GM12874 (cell line): ENCODE measurements around the gene RRAGA.
A peak's percentile ranks its signal among the peaks of the same experiment; 100 is the strongest.

Experiments
- TF ChIP-seq, protein P1 (sequence below): IDR thresholded peaks from 2 replicates; pipeline ENCODE4 v1.5.1; 2011; ENCODE audit warnings: low read depth, mild to moderate bottlenecking, control low read depth, low read length, moderate library complexity; ENCODE audit not compliant: insufficient read depth

RRAGA gene

DNA sequence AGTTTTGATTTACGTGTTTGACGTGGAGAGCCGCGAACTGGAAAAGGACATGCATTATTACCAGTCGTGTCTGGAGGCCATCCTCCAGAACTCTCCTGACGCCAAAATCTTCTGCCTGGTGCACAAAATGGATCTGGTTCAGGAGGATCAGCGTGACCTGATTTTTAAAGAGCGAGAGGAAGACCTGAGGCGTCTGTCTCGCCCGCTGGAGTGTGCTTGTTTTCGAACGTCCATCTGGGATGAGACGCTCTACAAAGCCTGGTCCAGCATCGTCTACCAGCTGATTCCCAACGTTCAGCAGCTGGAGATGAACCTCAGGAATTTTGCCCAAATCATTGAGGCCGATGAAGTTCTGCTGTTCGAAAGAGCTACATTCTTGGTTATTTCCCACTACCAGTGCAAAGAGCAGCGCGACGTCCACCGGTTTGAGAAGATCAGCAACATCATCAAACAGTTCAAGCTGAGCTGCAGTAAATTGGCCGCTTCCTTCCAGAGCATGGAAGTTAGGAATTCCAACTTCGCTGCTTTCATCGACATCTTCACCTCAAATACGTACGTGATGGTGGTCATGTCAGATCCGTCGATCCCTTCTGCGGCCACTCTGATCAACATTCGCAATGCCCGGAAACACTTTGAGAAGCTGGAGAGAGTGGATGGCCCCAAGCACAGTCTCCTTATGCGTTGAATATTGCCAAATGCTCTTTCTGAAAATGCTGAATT is 850 bp downstream of the RRAGA start:
- TF ChIP-seq, protein P1, sequence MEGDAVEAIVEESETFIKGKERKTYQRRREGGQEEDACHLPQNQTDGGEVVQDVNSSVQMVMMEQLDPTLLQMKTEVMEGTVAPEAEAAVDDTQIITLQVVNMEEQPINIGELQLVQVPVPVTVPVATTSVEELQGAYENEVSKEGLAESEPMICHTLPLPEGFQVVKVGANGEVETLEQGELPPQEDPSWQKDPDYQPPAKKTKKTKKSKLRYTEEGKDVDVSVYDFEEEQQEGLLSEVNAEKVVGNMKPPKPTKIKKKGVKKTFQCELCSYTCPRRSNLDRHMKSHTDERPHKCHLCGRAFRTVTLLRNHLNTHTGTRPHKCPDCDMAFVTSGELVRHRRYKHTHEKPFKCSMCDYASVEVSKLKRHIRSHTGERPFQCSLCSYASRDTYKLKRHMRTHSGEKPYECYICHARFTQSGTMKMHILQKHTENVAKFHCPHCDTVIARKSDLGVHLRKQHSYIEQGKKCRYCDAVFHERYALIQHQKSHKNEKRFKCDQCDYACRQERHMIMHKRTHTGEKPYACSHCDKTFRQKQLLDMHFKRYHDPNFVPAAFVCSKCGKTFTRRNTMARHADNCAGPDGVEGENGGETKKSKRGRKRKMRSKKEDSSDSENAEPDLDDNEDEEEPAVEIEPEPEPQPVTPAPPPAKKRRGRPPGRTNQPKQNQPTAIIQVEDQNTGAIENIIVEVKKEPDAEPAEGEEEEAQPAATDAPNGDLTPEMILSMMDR: no peak

DNA sequence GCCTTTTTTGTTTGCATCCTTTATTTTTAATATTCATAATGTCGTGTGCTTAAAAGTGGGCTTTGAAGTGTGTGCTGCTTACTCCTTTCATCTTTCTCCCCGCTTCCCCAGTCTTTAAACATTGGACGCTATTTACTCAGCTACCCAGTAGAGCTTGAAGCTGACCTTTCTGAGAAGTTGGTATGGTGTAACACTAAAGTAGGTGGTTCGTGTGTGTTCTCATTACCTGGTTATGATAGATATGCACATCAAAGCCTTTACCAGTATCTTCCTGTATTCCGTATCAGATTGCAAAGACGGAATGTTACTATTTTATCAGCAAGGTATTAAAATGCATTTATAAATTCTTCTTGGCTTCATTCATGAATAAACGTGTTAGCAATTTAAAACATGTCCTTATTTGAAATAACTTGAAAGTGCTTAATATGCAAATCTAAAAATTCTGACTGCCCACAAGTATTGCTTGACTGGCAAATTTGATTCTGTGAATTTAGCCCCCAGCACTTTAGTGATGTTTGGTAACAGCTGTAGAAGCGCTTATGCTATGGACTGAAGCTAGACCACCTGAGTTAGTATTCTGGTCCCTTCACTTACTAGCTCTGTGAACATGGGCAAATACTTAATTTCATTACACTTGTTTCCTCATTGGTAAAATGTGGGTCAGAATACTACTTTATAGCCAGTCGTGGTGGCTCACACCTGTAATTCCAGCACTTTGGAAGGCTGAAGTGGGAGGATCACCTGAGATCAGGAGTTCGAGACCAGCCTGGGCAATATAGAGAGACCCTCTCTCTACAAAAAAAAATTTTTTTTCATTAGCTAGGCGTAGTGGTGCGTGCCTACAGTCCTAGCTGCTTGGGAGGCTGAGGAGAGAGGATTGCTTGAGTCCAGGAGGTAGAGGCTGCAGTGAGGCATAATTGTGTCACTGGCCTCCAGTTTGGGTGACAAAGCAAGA is 1.7 kb downstream of the RRAGA start:
- TF ChIP-seq, protein P1: no peak

DNA sequence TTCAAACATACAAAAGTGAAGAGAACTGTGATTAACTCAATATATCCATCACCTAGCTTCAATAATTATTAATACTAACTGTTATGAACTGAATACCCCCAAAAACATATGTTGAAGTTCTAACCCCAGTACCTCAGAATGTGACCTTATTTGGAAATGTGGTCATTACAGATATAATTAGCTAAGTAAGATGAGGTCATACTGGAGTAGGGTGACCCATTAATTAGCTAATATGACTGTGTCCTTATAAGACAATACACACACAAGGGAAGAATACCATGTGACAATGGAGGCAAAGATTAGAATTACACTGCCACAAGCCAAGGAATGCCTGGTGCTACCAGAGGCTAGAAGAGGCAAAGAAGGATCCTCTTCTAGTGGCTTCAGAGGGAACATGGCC is 7.8 kb downstream of the RRAGA start:
- TF ChIP-seq, protein P1: no peak

DNA sequence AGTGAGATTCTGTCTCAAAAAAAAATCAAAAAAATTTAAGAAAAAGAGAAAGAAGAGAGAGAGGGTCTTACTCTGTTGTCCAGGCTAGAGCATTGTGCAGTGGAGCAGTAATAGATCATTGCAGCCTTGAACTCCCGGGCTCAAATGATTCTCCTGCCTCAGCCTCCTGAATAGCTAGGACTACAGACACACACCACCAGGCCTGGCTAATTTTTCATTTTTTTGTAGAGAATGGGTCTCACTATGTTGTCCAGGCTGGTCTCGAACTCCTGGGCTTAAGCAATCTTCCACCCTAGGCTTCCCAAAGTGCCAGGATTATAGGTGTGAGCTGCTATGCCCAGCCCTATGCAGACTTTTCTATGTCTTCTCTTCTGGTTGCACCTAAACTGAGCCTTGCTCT is 25.0 kb downstream of the RRAGA start:
- TF ChIP-seq, protein P1: no peak

DNA sequence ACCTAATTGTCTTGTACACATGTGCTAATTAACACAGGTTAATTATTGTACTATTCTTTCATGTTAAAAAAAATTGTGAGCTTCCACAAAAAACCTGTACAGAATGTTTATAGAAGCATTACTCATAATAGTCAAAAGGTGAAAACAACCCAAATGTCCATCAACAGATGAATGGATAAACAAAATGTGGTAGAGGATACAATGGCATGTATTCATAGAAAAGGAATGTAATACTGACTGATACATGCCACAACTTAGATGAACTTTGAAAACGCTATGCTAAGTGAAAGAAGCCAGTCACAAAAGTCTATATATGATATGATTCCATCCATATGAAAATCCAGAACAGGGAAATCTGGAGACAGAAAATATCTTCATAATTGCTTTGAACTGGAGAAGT is 25.6 kb downstream of the RRAGA start:
- TF ChIP-seq, protein P1: no peak

DNA sequence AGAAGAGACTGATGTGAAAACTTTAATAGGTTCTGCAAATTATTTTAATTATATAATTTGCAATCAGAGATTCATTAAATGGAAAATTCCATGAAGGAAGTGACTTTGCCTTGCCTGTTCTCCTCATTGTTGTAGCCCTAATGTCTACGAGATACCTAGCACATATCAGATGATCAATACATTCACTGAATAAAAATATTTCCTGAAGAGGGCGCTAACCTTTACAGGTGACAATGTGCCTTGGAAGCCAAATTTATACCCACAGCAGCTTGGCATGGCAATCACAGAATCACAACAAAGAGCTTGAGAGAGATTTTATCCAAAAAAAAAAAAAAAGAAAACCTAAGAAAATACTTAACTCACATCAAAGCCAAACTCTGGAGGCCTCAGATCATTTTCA is 36.1 kb downstream of the RRAGA start:
- TF ChIP-seq, protein P1: peak; percentile 33; the same call in 1 of the 2 replicates
